Measurements from ENCODE around the gene ACRV1.

GRCh38 chr11:125624756-125625213 lies 55.9 kb downstream of the ACRV1 start, which contains the start of gene CHEK1:
- TF ChIP-seq CTCF (IDR thresholded peaks at IDR 0.05) (no peak), POLR2A (IDR thresholded peaks at IDR 0.05) (no peak), POLR2AphosphoS5 (IDR thresholded peaks at IDR 0.05) (no peak), EP300 (IDR thresholded peaks at IDR 0.05) (no peak)

Data from upper lobe of left lung (tissue), 4 donors.